Neural progenitor cell (in vitro differentiated cells): ENCODE measurements around the gene LY6G6D. TPM values are rescaled to one million over a fixed set of nuclear protein-coding genes. Genes with fewer than 3 reads are reported as not detected.

Experiments
- DNase-seq: peaks from one replicate; pipeline ENCODE4 v3.0.0-alpha.2; 2016; ENCODE audit warnings: low spot score
- H2AFZ ChIP-seq: fragments of 200-600 bp; sonication (generic); replicated peaks from 2 replicates; pipeline ENCODE4 v1.6.1; 2016; ENCODE audit warnings: antibody characterized with exemption
- H3F3A ChIP-seq: fragments of 200-600 bp; sonication (generic); 2 replicates; pipeline ENCODE4 v1.6.1; 2016; ENCODE audit warnings: antibody characterized with exemption, low read depth
- H3K27ac ChIP-seq: fragments of 200-600 bp; sonication (generic); 2 replicates; pipeline ENCODE4 v1.5.1; 2016; ENCODE audit warnings: mild to moderate bottlenecking
- H3K27me3 ChIP-seq: fragments of 200-600 bp; sonication (generic); 2 replicates; pipeline ENCODE4 v1.6.1; 2016; ENCODE audit warnings: mild to moderate bottlenecking, moderate library complexity
- H3K36me3 ChIP-seq: fragments of 200-600 bp; sonication (generic); 2 replicates; pipeline ENCODE4 v1.5.1; 2016
- H3K4me1 ChIP-seq: fragments of 200-600 bp; sonication (generic); 2 replicates; pipeline ENCODE4 v1.6.1; 2016; ENCODE audit warnings: mixed run types
- H3K4me2 ChIP-seq: fragments of 200-600 bp; sonication (generic); 2 replicates; pipeline ENCODE4 v1.6.1; 2016
- H3K4me3 ChIP-seq: fragments of 200-600 bp; sonication (generic); 2 replicates; pipeline ENCODE4 v1.5.1; 2016
- H3K79me2 ChIP-seq: fragments of 200-600 bp; sonication (generic); 2 replicates; pipeline ENCODE4 v1.6.1; 2016; ENCODE audit warnings: low read depth
- H3K9ac ChIP-seq: fragments of 200-600 bp; sonication (generic); 2 replicates; pipeline ENCODE4 v1.6.1; 2016
- H3K9me3 ChIP-seq: fragments of 200-600 bp; sonication (generic); 2 replicates; pipeline ENCODE4 v1.5.1; 2016; ENCODE audit warnings: low read depth
- H4K20me1 ChIP-seq: fragments of 200-600 bp; sonication (generic); 2 replicates; pipeline ENCODE4 v1.6.1; 2016; ENCODE audit warnings: low read depth
- H3K27ac Mint-ChIP-seq: 3 replicates; pipeline ENCODE4 v1.8.0; 2021; ENCODE audit warnings: mixed read lengths
- H3K27me3 Mint-ChIP-seq: 2 replicates; pipeline ENCODE4 v1.8.0; 2022; ENCODE audit warnings: low read depth, mild to moderate bottlenecking, inconsistent platforms, moderate library complexity, mixed read lengths; ENCODE audit not compliant: insufficient read depth
- H3K36me3 Mint-ChIP-seq: 3 replicates; pipeline ENCODE4 v1.8.0; 2021; ENCODE audit warnings: mixed read lengths
- H3K4me1 Mint-ChIP-seq: 3 replicates; pipeline ENCODE4 v1.8.0; 2021; ENCODE audit warnings: mixed read lengths
- H3K4me3 Mint-ChIP-seq: 3 replicates; pipeline ENCODE4 v1.8.0; 2021; ENCODE audit warnings: mild to moderate bottlenecking, moderate library complexity, mixed read lengths
- H3K9me3 Mint-ChIP-seq: 3 replicates; pipeline ENCODE4 v1.8.0; 2020; ENCODE audit warnings: mixed read lengths
- EZH2 ChIP-seq: fragments of 200-600 bp; sonication (generic); IDR thresholded peaks from 2 replicates; pipeline ENCODE4 v1.6.1; 2017; ENCODE audit warnings: antibody characterized with exemption, mild to moderate bottlenecking, moderate library complexity
- EZH2phosphoT487 ChIP-seq: fragments of 200-600 bp; sonication (generic); IDR thresholded peaks from 2 replicates; pipeline ENCODE4 v1.6.1; 2017; ENCODE audit warnings: antibody characterized with exemption
- total RNA-seq: library from RNA; depleted of rRNA; stranded (reverse); fragments of >200 nt; gene quantifications from 2 replicates; pipeline ENCODE4 v1.2.3, GENCODE V29; 2015; ENCODE audit warnings: low replicate concordance
- TF ChIP-seq, protein P1 (sequence below): fragments of 200-600 bp; sonication (generic); IDR thresholded peaks from 2 replicates; pipeline ENCODE4 v1.5.1; 2017; ENCODE audit warnings: antibody characterized with exemption, mild to moderate bottlenecking

LY6G6D gene
- total RNA-seq, 1 donor from 2014 or later = 0.90 TPM

DNA sequence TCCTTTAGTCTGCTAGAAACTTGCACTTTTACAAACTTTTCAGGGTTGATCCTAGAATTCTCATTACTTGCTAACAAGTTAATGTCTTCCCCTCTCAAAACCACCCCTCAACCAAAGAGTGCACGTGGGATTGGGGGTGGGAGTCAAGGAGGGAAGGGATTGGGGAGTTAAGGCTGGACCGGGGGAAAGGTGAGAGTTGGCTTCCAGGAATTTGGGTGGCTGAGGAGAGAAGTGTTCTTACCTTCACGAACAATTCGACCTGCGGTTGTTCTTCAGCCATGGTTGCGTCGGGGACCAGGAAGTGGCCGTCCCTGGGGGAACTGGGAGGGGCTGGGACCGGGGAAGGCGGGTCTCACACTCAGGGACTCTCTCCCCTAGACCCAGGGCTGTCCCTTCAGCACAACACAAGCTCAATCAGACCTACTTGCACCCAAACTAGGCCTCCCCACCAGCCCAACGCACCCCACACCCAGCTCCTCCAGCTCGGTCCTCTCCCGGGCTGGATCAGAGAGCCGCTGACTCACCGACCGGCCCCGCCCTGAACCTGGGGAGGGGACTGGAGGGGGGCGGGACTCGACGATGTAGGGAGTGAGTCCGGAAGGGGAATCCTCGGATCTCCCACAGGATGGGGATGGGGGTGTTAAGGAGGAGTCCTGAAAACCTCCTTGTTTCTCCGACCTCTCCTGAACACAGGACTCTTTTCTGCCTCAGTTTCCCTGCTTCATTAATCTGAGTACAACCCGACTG, 21.0 kb downstream of the LY6G6D start, which contains the start of gene CLIC1:
TSS of gene CLIC1 (minus strand) at position 510 of the 747 bp plus-strand sequence. CDS start at position 280, 230 bp downstream.
- H3K4me3 ChIP-seq = peak within 1 kb of the TSS; percentile 92
- Mint-ChIP-seq H3K27me3 (peaks cover 2% of the 10 kb centered on the region), H3K4me1 (peaks cover 68% of the 10 kb centered on the region), H3K4me3 (peak within 1 kb of the TSS; percentile 94), H3K9me3 (no peaks in the 10 kb centered on the region), H3K27ac (peak within 1 kb of the TSS; percentile 100), H3K36me3 (peaks cover 17% of the 10 kb centered on the region)
- no peaks in the 10 kb centered on the region for H3K9me3 ChIP-seq
- DNase-seq = peak; percentile 88
- no peak for TF ChIP-seq EZH2
- TF ChIP-seq EZH2phosphoT487 = no peak
- TF ChIP-seq, protein P1, sequence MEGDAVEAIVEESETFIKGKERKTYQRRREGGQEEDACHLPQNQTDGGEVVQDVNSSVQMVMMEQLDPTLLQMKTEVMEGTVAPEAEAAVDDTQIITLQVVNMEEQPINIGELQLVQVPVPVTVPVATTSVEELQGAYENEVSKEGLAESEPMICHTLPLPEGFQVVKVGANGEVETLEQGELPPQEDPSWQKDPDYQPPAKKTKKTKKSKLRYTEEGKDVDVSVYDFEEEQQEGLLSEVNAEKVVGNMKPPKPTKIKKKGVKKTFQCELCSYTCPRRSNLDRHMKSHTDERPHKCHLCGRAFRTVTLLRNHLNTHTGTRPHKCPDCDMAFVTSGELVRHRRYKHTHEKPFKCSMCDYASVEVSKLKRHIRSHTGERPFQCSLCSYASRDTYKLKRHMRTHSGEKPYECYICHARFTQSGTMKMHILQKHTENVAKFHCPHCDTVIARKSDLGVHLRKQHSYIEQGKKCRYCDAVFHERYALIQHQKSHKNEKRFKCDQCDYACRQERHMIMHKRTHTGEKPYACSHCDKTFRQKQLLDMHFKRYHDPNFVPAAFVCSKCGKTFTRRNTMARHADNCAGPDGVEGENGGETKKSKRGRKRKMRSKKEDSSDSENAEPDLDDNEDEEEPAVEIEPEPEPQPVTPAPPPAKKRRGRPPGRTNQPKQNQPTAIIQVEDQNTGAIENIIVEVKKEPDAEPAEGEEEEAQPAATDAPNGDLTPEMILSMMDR = no peak
- peak within 1 kb of the TSS; percentile 99 for H3K4me2 ChIP-seq
- H3K27me3 ChIP-seq = no peaks in the 10 kb centered on the region
- peaks cover 15% of the 10 kb centered on the region for H4K20me1 ChIP-seq
- H3K9ac ChIP-seq = peak within 1 kb of the TSS; percentile 67
- peak within 1 kb of the TSS; percentile 85 for H3K27ac ChIP-seq
- H3K4me1 ChIP-seq = peaks cover 43% of the 10 kb centered on the region
- peaks cover 71% of the 10 kb centered on the region for H3F3A ChIP-seq
- peak within 1 kb of the TSS; percentile 1 for H2AFZ ChIP-seq
- peaks cover 47% of the 10 kb centered on the region for H3K79me2 ChIP-seq
- peaks cover 5% of the 10 kb centered on the region for H3K36me3 ChIP-seq

DNA sequence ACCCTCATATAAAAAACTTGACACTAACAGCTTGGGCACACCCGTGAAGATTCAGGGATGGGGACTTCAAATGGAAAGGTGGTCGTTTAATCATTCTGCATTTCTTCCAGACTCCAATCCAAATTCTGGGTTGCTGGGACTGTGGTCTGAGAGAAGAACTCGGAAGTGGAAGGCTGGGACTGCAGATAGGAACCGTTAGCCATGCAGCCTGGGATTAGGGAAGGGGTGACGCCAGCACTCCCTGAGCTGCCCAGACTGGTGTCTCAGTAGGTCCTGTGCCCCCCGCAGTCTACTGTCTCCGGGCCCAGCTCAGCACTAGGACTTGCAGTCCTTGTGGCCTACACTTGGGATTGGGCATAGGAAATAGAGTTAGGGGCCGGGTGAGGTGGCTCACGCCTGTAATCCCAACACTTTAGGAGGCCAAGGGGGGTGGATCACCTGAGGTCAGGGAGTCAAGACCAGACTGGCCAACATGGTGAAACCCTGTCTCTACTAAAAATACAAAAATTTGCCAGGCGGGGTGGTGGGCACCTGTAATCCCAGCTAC, 21.7 kb downstream of the LY6G6D start:
- peaks cover 65% of the 10 kb centered on the region for H3F3A ChIP-seq
- peak overlapping the region; percentile 92 for H3K4me3 ChIP-seq
- no peak overlapping the region for H2AFZ ChIP-seq
- peaks cover 47% of the 10 kb centered on the region for H3K79me2 ChIP-seq
- peak; percentile 41 for DNase-seq
- H3K27ac Mint-ChIP-seq = peak overlapping the region; percentile 100
- peaks cover 15% of the 10 kb centered on the region for H4K20me1 ChIP-seq
- peak overlapping the region; percentile 94 for H3K4me3 Mint-ChIP-seq
- H3K9me3 Mint-ChIP-seq = no peaks in the 10 kb centered on the region
- peak overlapping the region; percentile 99 for H3K4me2 ChIP-seq
- peak overlapping the region; percentile 8 for H3K27ac ChIP-seq
- peaks cover under 1% of the 10 kb centered on the region for H3K36me3 ChIP-seq
- H3K27me3 ChIP-seq = no peaks in the 10 kb centered on the region
- H3K4me1 ChIP-seq = peaks cover 43% of the 10 kb centered on the region
- TF ChIP-seq EZH2 = no peak
- no peak for TF ChIP-seq EZH2phosphoT487
- TF ChIP-seq, protein P1 = no peak
- no peaks in the 10 kb centered on the region for H3K9me3 ChIP-seq
- H3K27me3 Mint-ChIP-seq = peaks cover 2% of the 10 kb centered on the region
- H3K36me3 Mint-ChIP-seq = peaks cover 18% of the 10 kb centered on the region
- H3K9ac ChIP-seq = no peak overlapping the region
- peaks cover 68% of the 10 kb centered on the region for H3K4me1 Mint-ChIP-seq

DNA sequence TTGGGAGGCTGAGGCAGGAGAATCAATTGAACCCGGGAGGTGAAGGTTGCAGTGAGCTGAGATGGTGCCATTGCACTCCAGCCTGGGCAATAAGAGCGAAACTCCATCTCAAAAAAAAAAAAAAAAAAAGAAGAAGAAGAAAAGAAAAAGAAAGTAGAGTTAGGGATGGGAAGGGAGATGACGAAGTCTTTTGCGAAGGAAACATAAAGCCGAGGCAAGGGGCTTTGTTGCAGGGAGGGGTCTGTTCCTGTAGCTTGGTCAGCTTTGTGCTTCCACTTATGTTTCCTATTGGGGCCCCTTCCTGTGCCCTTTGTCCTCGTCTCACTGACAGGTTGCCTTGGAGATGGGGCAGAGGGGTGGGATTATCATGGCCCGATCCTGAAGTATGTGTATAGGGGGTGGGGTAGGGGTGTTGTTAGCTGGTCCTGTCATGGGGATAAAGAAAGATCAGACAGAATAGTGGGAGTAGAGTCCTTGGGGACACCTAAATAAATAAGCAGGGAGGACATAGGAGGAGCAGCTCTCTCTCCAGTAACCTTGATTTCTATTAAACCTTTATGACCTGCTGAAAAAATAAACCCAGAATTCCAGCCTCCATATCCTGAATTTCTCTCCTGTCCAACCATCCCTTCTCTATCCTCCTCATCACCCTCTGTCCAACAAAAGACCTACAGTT, 22.3 kb downstream of the LY6G6D start:
- Histone ChIP-seq H3K36me3 (no peaks in the 10 kb centered on the region), H3K9me3 (no peaks in the 10 kb centered on the region), H4K20me1 (peaks cover 15% of the 10 kb centered on the region), H3F3A (peaks cover 58% of the 10 kb centered on the region), H3K27ac (peak overlapping the region; percentile 85), H3K9ac (no peak overlapping the region), H3K27me3 (no peaks in the 10 kb centered on the region), H3K4me1 (peaks cover 43% of the 10 kb centered on the region), H3K4me3 (peak overlapping the region; percentile 92), H3K4me2 (peak overlapping the region; percentile 99), H3K79me2 (peaks cover 47% of the 10 kb centered on the region), H2AFZ (peak overlapping the region; percentile 11)
- Mint-ChIP-seq H3K4me3 (peak overlapping the region; percentile 94), H3K9me3 (no peaks in the 10 kb centered on the region), H3K4me1 (peaks cover 68% of the 10 kb centered on the region), H3K27me3 (peaks cover 2% of the 10 kb centered on the region), H3K27ac (peak overlapping the region; percentile 100), H3K36me3 (peaks cover 16% of the 10 kb centered on the region)
- DNase-seq = peak; percentile 87
- no peak for TF ChIP-seq EZH2phosphoT487
- TF ChIP-seq EZH2 = no peak
- TF ChIP-seq, protein P1 = no peak
